IMR-90 (cell line): ENCODE data around the gene SLC16A9. TPM values are rescaled to one million over a fixed set of nuclear protein-coding genes. Genes with fewer than 3 reads are reported as not detected.

Experiments used
- ATAC-seq: fragments of 200-7000 bp; cut with Tn5 transposase; 2 replicates; pipeline ENCODE4 v1.9.1; 2020; ENCODE audit warnings: low read depth, mild to moderate bottlenecking, moderate library complexity
- BruUV-seq: library from RNA; stranded (reverse); fragments of 400-500 nt; replicated peaks from 2 replicates; lab custom pipeline; 2021; lab: Mats Ljungman, UMichigan
- CTCF ChIA-PET: fragments of 300-600 bp; formaldehyde crosslinking; extraction: SDS; loops from one replicate; lab custom pipeline; 2021; ENCODE audit warnings: antibody characterized with exemption; lab: Yijun Ruan, JAX
- POLR2A ChIA-PET: fragments of 300-600 bp; sonication (Branson Sonifier 250); formaldehyde crosslinking; loops from one replicate; lab custom pipeline; 2022; ENCODE audit warnings: antibody characterized with exemption; ENCODE audit not compliant: unreplicated experiment; lab: Charles Lee
- DNase-seq: peaks from one replicate; pipeline ENCODE4 v3.0.0; 2013
- H2AFZ ChIP-seq: replicated peaks from 2 replicates; pipeline ENCODE3; 2013; ENCODE audit warnings: low read length, mild to moderate bottlenecking; ENCODE audit not compliant: poor library complexity
- H2AK5ac ChIP-seq: 2 replicates; pipeline ENCODE4 v1.6.1; 2013; ENCODE audit warnings: low read depth, low read length, inconsistent platforms
- H2AK9ac ChIP-seq: replicated peaks from 2 replicates; pipeline ENCODE3; 2013; ENCODE audit warnings: mild to moderate bottlenecking, low read depth, low read length, moderate library complexity; ENCODE audit not compliant: poor library complexity
- H2BK120ac ChIP-seq: 2 replicates; pipeline ENCODE4 v1.6.1; 2013; ENCODE audit warnings: low read depth, low read length, inconsistent platforms
- H2BK15ac ChIP-seq: 3 replicates; pipeline ENCODE4 v1.6.1; 2013; ENCODE audit warnings: low read depth, low read length, inconsistent platforms
- H2BK20ac ChIP-seq: 2 replicates; pipeline ENCODE4 v1.6.1; 2013; ENCODE audit warnings: low read depth, mild to moderate bottlenecking, inconsistent platforms, low read length, moderate library complexity
- H2BK5ac ChIP-seq: 2 replicates; pipeline ENCODE4 v1.6.1; 2013; ENCODE audit warnings: mild to moderate bottlenecking, low read depth, low read length, inconsistent platforms; ENCODE audit not compliant: poor library complexity, severe bottlenecking
- H3K14ac ChIP-seq: replicated peaks from 2 replicates; pipeline ENCODE4 v1.6.1; 2013; ENCODE audit warnings: low read depth, low read length, inconsistent platforms
- H3K18ac ChIP-seq: 2 replicates; pipeline ENCODE4 v1.6.1; 2013; ENCODE audit warnings: low read depth, low read length, control low read depth
- H3K23ac ChIP-seq: 2 replicates; pipeline ENCODE4 v1.6.1; 2013; ENCODE audit warnings: low read depth, low read length, inconsistent platforms
- H3K27ac ChIP-seq: 2 replicates; pipeline ENCODE4 v1.5.1; 2013; ENCODE audit warnings: mild to moderate bottlenecking, control low read depth, low read length; ENCODE audit not compliant: insufficient read depth
- H3K27me3 ChIP-seq: 2 replicates; pipeline ENCODE4 v1.6.1; 2013; ENCODE audit warnings: low read length; ENCODE audit not compliant: control insufficient read depth, insufficient read depth
- H3K36me3 ChIP-seq: 2 replicates; pipeline ENCODE4 v1.6.1; 2013; ENCODE audit warnings: low read length, mixed read lengths; ENCODE audit not compliant: control insufficient read depth, insufficient read depth
- H3K4ac ChIP-seq: 2 replicates; pipeline ENCODE4 v1.6.1; 2013; ENCODE audit warnings: low read depth, low read length, inconsistent platforms
- H3K4me1 ChIP-seq: 2 replicates; pipeline ENCODE4 v1.6.1; 2013; ENCODE audit warnings: low read length, mixed read lengths; ENCODE audit not compliant: control insufficient read depth, insufficient read depth
- H3K4me2 ChIP-seq: 2 replicates; pipeline ENCODE4 v1.6.1; 2013; ENCODE audit warnings: low read depth, mild to moderate bottlenecking, control low read depth, low read length, moderate library complexity
- H3K4me3 ChIP-seq: 2 replicates; pipeline ENCODE4 v1.5.1; 2013; ENCODE audit warnings: low read depth, mild to moderate bottlenecking, control low read depth, low read length, moderate library complexity; ENCODE audit not compliant: insufficient read depth
- H3K56ac ChIP-seq: 2 replicates; pipeline ENCODE4 v1.6.1; 2013; ENCODE audit warnings: low read length, inconsistent platforms; ENCODE audit not compliant: insufficient read depth; ENCODE audit errors: extremely low read depth
- H3K79me1 ChIP-seq, 2 experiments: 2 replicates each; pipeline ENCODE4 v1.6.1; 2013; ENCODE audit warnings: low read length in 2 of 2, inconsistent platforms in 1 of 2, low read depth in 1 of 2
- H3K9ac ChIP-seq: 2 replicates; pipeline ENCODE4 v1.6.1; 2013; ENCODE audit warnings: low read depth, low read length, control low read depth
- H3K9me1 ChIP-seq: 2 replicates; pipeline ENCODE4 v1.6.1; 2013; ENCODE audit warnings: low read length, inconsistent platforms; ENCODE audit not compliant: insufficient read depth
- H3K9me3 ChIP-seq: 2 replicates; pipeline ENCODE4 v1.6.1; 2013; ENCODE audit warnings: low read length; ENCODE audit not compliant: control insufficient read depth, insufficient read depth
- H4K20me1 ChIP-seq: 2 replicates; pipeline ENCODE4 v1.6.1; 2013; ENCODE audit warnings: low read length, inconsistent platforms; ENCODE audit not compliant: insufficient read depth
- H4K5ac ChIP-seq: 2 replicates; pipeline ENCODE4 v1.6.1; 2013; ENCODE audit warnings: mild to moderate bottlenecking, low read depth, low read length, control low read depth
- H4K8ac ChIP-seq, 2 experiments: 2 replicates each; pipeline ENCODE4 v1.6.1; 2013; ENCODE audit warnings: low read depth in 2 of 2, low read length in 2 of 2, control low read depth in 1 of 2, inconsistent platforms in 1 of 2
- H4K91ac ChIP-seq: 2 replicates; pipeline ENCODE4 v1.6.1; 2013; ENCODE audit warnings: low read depth, low read length, inconsistent platforms; ENCODE audit not compliant: insufficient read depth
- BHLHE40 ChIP-seq: fragments of 150-350 bp; IDR thresholded peaks from 2 replicates; pipeline ENCODE4 v1.6.1; 2016; ENCODE audit warnings: mild to moderate bottlenecking, low read depth, low read length
- CEBPB ChIP-seq: IDR thresholded peaks from 2 replicates; pipeline ENCODE4 v1.6.1; 2012; ENCODE audit warnings: low read depth, low read length, improper control_type of control experiment
- CHD1 ChIP-seq: IDR thresholded peaks from 2 replicates; pipeline ENCODE4 v1.6.1; 2012; ENCODE audit warnings: low read depth, low read length, improper control_type of control experiment
- ELK1 ChIP-seq: fragments of 150-350 bp; IDR thresholded peaks from 2 replicates; pipeline ENCODE4 v1.6.1; 2016; ENCODE audit warnings: low read depth, mild to moderate bottlenecking, low read length, moderate library complexity, borderline replicate concordance
- FOS ChIP-seq: fragments of 150-350 bp; IDR thresholded peaks from 2 replicates; pipeline ENCODE4 v1.6.1; 2016; ENCODE audit warnings: low read depth, low read length
- MAFK ChIP-seq: IDR thresholded peaks from 2 replicates; pipeline ENCODE4 v1.6.1; 2012; ENCODE audit warnings: low read depth, low read length, improper control_type of control experiment
- MAZ ChIP-seq: IDR thresholded peaks from 2 replicates; pipeline ENCODE4 v1.6.1; 2012; ENCODE audit warnings: low read depth, mild to moderate bottlenecking, low read length, improper control_type of control experiment, moderate library complexity, borderline replicate concordance
- MXI1 ChIP-seq: IDR thresholded peaks from 2 replicates; pipeline ENCODE4 v1.6.1; 2012; ENCODE audit warnings: low read depth, mild to moderate bottlenecking, low read length, moderate library complexity, borderline replicate concordance
- NFE2L2 ChIP-seq: fragments of 150-350 bp; IDR thresholded peaks from 2 replicates; pipeline ENCODE4 v1.6.1; 2016; ENCODE audit warnings: low read depth, mild to moderate bottlenecking, low read length
- POLR2A ChIP-seq: IDR thresholded peaks from 2 replicates; pipeline ENCODE4 v1.6.1; 2012; ENCODE audit warnings: mild to moderate bottlenecking, low read depth, low read length
- RAD21 ChIP-seq: IDR thresholded peaks from 2 replicates; pipeline ENCODE4 v1.6.1; 2012; ENCODE audit warnings: low read length, improper control_type of control experiment
- RCOR1 ChIP-seq: IDR thresholded peaks from 2 replicates; pipeline ENCODE4 v1.6.1; 2012; ENCODE audit warnings: mild to moderate bottlenecking, low read length, improper control_type of control experiment; ENCODE audit not compliant: insufficient replicate concordance
- RFX5 ChIP-seq: IDR thresholded peaks from 2 replicates; pipeline ENCODE4 v1.8.0; 2012; ENCODE audit warnings: low read depth, mild to moderate bottlenecking, low read length, moderate library complexity
- SMC3 ChIP-seq: fragments of 150-350 bp; IDR thresholded peaks from 2 replicates; pipeline ENCODE4 v1.6.1; 2016; ENCODE audit warnings: low read depth, mild to moderate bottlenecking, antibody characterized with exemption, low read length, moderate library complexity
- WGBS, 2 experiments: methylation state at CpG; one replicate each; pipeline versions ENCODE4 v1.1.5 to v1.1.7; 2013; ENCODE audit warnings: missing lambda C conversion rate in 2 of 2; ENCODE audit not compliant: insufficient read length in 1 of 2; ENCODE audit errors: extremely low coverage in 2 of 2; 5-methylcytosine and 5-hydroxymethylcytosine counted together
- dilution Hi-C: fragments of 300-500 bp; cut with HindIII; formaldehyde crosslinking; loops from one replicate; pipeline ENCODE4 v1.14.3; 2018; ENCODE audit warnings: low sequenced_read_pairs; ENCODE audit not compliant: unreplicated experiment
- in situ Hi-C: fragments of 300-500 bp; cut with MboI; formaldehyde crosslinking; loops from 3 replicates; pipeline ENCODE4 v1.14.3; 2019; ENCODE audit warnings: low sequenced_read_pairs, inconsistent platforms, mixed read lengths
- intact Hi-C: fragments of 100-400 bp; cut with micrococcal nuclease; formaldehyde crosslinking; loops from 2 replicates; pipeline ENCODE4 v1.10.0; 2022
- polyA plus RNA-seq, 3 experiments: library from polyadenylated mRNA; depleted of rRNA; stranded (reverse); fragments of >200 nt; gene quantifications; 2 replicates each; pipeline ENCODE4 v1.2.3, GENCODE V29; 2012; ENCODE audit warnings: low replicate concordance in 1 of 3
- total RNA-seq: library from RNA; depleted of rRNA; stranded (reverse); fragments of >200 nt; gene quantifications from 2 replicates; pipeline ENCODE4 v1.2.3, GENCODE V29; 2012
- TF ChIP-seq, protein P1 (sequence below): fragments of 150-350 bp; IDR thresholded peaks from 2 replicates; pipeline ENCODE4 v1.6.1; 2017; ENCODE audit warnings: mild to moderate bottlenecking, antibody characterized with exemption, low read length, low read depth

SLC16A9 gene
- total and polyA plus RNA-seq, 2 of the 4 experiments (the other 2 are of a cell fraction), result 0.18 to 0.26 TPM

DNA sequence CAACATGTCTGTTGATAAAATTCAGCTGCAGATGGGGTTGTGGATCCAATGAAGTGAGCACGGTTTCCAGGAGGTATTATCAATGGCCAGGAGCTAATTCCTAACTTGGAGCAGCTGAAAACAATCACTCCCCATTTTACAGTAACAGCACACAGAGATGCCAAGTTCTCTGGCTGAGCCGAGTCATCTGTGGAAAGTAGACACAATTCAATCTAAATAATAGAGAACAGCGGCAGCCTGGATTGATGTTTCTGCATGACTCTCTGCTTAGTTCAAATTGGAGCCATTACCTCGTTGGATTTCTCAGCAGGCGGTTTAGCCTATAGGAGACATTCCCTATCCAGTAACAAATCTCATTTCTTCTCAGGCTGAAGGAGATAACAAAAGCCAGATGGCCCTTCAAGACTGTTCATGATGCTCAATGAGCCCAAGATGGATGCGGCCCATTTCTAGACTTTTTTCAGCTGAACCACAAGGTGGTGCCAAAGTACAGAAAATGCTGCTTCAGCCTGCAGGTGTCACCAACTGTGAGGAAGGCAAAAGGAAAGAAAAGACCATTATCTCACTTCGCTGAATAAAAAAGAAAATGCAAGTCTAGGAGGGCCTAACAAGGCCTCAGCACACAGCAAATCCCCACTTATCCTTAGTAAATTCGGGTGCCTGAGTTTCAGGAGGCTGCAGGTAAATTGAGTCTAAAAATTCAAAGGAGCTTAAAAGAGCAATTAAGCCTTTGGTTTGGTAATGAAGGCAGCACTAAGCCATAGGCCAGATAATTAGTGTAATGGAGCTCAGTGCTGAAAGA, 83.7 kb downstream of the SLC16A9 start:
- BruUV-seq, result no TSS peak
- peaks cover 8% of the 10 kb centered on the region for H3K27me3 ChIP-seq
- H3K9me1 ChIP-seq, result no peaks in the 10 kb centered on the region
- POLR2A ChIA-PET, result no interaction called here
- 0% methylated on average over 1 of the region's 8 CpGs; no CpG with 5 or more reads in 1 of the 2 experiments for WGBS, 2 experiments
- in situ Hi-C loops (loop anchor here (10.0 to 25.0 kb wide), 5 partner anchors 209 to 811 kb away; no protein-coding TSS in a partner anchor), intact Hi-C loops (loop anchor here (1.0 to 5.0 kb wide), 9 partner anchors 183 to 809 kb away; partner anchors contain the start of gene CCDC6), dilution Hi-C loops (no loop called here)
- no peaks in the 10 kb centered on the region for H3K36me3 ChIP-seq
- no peak overlapping the region for H3K9ac ChIP-seq
- no peak overlapping the region for H3K23ac ChIP-seq
- CTCF ChIA-PET, result interaction anchor here (0.5 to 1.3 kb wide), 6 partner anchors 14 to 421 kb away, joined by 3 to 4 read pairs (median 3); no protein-coding TSS in a partner anchor
- H2AK9ac ChIP-seq, result no peak overlapping the region
- DNase-seq (peak; percentile 71), ATAC-seq (peak; percentile 91)
- H4K8ac ChIP-seq, result no peak overlapping the region
- no peak overlapping the region for H2BK120ac ChIP-seq
- H3K18ac ChIP-seq, result no peak overlapping the region
- H4K5ac ChIP-seq, result no peak overlapping the region
- H3K4me1 ChIP-seq, result no peaks in the 10 kb centered on the region
- H3K79me1 ChIP-seq, result no peaks in the 10 kb centered on the region
- no peak overlapping the region for H2AFZ ChIP-seq
- H3K14ac ChIP-seq, result no peak overlapping the region
- H3K56ac ChIP-seq, result no peak overlapping the region
- H3K4me3 ChIP-seq, result no peak overlapping the region
- H3K27ac ChIP-seq, result no peak overlapping the region
- H3K9me3 ChIP-seq, result no peaks in the 10 kb centered on the region
- H2AK5ac ChIP-seq, result no peak overlapping the region
- no peak overlapping the region for H3K4ac ChIP-seq
- no peaks in the 10 kb centered on the region for H4K20me1 ChIP-seq
- H2BK5ac ChIP-seq, result no peak overlapping the region
- H4K91ac ChIP-seq, result no peak overlapping the region
- no peak overlapping the region for H2BK15ac ChIP-seq
- H3K4me2 ChIP-seq, result no peak overlapping the region
- H2BK20ac ChIP-seq, result no peak overlapping the region
- no peak for TF ChIP-seq MXI1
- TF ChIP-seq RAD21, result peak; percentile 95
- TF ChIP-seq NFE2L2, result no peak
- TF ChIP-seq CEBPB, result no peak
- no peak for TF ChIP-seq ELK1
- no peak for TF ChIP-seq MAZ
- TF ChIP-seq, protein P1, sequence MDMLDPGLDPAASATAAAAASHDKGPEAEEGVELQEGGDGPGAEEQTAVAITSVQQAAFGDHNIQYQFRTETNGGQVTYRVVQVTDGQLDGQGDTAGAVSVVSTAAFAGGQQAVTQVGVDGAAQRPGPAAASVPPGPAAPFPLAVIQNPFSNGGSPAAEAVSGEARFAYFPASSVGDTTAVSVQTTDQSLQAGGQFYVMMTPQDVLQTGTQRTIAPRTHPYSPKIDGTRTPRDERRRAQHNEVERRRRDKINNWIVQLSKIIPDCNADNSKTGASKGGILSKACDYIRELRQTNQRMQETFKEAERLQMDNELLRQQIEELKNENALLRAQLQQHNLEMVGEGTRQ, result no peak
- no peak for TF ChIP-seq FOS
- no peak for TF ChIP-seq POLR2A
- no peak for TF ChIP-seq BHLHE40
- no peak for TF ChIP-seq RCOR1
- peak; percentile 87 for TF ChIP-seq SMC3
- no peak for TF ChIP-seq RFX5
- TF ChIP-seq MAFK, result no peak
- TF ChIP-seq CHD1, result no peak
